ENCODE results near the gene BTLA.
"Not testable (repeated sequence)": the region's sequence is repeated elsewhere in the genome, so short reads cannot be mapped to it uniquely, and the experiment has no call there.

The BTLA gene

GRCh38 chr3:112437146-112438022 is 61.9 kb downstream of the BTLA start:
- DNase-seq: no peak

DNA sequence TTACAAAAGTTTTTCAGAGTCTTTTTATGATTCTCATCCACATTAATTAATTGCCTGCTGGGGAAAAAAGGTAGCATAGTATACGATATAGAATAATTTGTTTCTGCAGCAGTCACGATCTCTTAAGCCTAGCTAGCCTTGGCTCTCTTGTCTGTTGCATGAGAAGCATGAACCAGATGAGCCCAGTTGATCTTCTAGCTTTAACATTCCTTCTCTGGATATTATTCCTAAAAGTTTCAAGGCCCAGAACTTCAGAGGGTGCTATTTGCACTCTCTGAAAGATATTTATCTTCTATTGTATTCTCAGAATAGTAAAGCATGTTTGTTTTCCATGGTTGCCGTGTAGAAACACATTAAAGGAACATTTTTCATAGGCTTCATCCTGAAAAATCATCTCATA is 69.3 kb downstream of the BTLA start:
- DNase-seq: no peak

GRCh38 chr3:112427123-112427522 is 72.1 kb downstream of the BTLA start:
- DNase-seq: no peak

DNA sequence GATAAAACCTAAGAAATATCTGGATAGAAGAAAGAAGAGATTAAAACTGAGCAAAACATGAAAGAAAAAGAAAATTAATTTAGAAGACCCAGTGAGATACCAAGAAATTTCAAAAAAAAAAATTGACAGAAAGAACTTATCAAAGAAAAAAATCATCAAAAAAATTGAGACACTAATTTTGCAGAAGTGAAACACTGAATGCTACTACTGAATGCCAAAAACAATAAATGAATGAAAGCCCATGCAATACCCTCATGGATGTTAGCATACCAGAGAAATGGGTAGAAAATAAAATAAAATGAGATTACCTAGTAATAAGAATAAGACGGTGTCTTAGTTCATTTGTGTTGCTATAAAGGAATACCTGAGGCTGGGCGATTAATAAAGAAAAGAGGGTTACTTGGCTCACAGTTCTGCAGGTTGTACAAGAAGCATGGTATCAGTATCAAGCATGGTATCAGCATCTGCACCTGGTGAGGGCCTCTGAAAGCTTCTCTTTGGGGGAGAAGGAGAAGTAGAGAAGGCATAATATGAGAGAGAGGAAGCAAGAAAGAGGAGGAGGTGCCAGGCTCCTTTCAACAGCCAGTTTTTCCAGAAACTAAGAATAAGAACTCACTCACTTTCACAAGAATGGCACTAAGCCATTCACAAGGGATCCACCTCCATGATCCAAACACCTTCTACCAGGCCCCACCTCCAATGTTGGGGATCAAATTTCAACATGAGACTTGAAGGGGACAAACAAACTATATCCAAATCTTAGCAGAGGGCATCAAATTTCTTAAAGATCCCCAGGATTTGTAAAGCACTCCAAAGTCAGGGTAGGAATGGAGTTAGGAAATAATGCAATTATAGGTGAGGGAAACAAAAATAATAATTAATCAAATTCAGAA is 73.2 kb downstream of the BTLA start:
- no peak for DNase-seq

DNA sequence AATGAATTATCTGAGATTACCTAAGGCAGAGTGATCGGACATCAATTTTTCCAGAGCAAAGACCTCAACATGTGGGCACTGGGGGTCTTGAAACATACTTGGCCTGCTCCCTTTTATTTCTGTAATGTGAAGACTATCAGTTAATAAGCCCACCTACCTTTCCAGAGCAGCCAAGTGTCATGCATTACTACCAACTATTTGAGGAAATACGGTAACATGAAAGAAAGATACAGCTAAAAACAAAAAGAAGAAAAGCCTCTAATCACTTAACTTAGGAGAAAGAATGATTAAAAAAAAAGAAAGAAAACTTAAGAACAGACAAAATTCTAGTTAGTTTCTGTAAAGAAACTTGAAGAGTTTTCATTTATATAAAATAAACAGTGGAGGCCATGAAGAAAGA is 73.9 kb downstream of the BTLA start:
- DNase-seq: no peak

DNA sequence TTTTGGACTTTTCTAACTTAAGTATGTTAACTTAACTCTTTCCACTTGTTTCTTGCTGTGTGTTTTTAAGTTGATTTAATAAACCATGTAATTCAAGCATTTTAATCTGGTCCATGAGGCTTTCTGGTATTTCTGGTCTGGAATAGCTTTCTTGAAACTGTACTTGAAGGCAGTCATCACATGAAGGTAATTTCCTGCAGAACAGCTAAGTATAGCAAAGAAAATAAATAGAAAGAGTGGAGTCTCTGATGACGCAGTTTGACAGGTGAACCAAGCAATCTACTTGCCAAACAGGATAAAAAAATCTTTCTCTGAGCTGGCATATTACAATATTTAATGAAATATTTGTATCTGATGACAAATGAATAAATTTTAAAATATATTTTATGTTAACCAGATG is 74.9 kb downstream of the BTLA start:
- DNase-seq: no peak

- not testable (repeated sequence) for DNase-seq
These were observed 76.4 kb downstream of the BTLA start for GRCh38 chr3:112422921-112423320.

DNA sequence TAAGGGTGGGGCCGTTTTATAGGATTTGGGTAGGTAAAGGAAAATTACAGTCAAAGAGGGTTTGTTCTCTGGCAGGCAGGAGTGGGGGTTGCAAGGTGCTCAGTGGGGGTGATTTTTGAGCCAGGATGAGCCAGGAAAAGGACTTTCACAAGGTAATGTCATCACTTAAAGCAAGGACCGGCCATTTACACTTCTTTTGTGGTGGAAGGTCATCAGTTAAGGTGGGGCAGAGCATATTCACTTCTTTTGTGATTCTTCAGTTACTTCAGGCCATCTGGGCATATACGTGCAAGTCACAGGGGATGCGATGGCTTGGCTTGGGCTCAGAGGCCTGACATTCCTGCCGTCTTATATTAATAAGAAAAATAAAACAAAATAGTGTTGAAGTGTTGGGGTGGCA is 80.7 kb downstream of the BTLA start:
- DNase-seq: not testable (repeated sequence)

- no peak for DNase-seq
These were observed 81.5 kb downstream of the BTLA start for GRCh38 chr3:112417696-112418318.

- DNase-seq: no peak
These were observed 82.7 kb downstream of the BTLA start for GRCh38 chr3:112416391-112417212.

DNA sequence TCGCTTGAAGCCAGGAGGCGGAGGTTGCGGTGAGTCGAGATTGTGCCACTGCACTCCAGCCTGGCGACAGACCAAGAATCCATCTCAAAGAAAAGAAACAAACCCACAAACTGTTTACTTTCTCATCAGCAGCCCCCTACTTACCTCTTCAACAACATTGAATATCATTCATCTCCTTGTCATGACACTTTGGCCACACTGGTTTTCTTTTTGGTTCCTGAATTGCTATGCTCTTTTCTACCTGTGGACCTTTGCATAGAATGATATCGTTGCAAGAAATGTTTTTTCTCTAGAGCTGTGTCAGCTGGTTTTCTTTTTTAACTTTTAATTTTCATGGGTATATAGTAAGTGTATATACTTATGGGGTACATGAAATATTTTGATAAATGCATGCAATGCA is 83.9 kb downstream of the BTLA start:
- DNase-seq: no peak
